ENCODE measurements around the gene LYG2.
"Not testable (repeated sequence)": the region's sequence is repeated elsewhere in the genome, so short reads cannot be mapped to it uniquely, and the experiment has no call there.

The LYG2 gene

DNA sequence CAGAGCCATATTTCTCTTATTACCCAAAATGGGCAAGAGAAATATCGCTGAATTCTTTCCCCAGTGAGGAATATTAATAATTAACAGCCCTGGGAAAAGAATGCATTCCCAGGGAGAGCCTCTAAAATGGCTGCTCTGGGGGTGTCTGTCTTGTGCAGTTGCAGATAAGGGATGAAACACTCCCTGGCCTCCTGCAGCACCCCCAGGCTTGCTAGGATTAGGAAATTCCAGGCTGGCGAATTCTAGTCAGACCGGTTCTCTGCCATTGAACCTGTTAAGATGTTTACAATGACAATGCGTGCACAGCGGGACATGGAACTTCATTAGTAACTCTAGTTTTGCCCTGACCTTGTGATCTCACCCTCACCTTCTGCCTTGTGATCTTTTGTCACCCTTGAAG lies 50.0 kb downstream of the LYG2 start:
- no peak for DNase-seq
- intact Hi-C loops (cut with DNase I) = no loop called here

DNA sequence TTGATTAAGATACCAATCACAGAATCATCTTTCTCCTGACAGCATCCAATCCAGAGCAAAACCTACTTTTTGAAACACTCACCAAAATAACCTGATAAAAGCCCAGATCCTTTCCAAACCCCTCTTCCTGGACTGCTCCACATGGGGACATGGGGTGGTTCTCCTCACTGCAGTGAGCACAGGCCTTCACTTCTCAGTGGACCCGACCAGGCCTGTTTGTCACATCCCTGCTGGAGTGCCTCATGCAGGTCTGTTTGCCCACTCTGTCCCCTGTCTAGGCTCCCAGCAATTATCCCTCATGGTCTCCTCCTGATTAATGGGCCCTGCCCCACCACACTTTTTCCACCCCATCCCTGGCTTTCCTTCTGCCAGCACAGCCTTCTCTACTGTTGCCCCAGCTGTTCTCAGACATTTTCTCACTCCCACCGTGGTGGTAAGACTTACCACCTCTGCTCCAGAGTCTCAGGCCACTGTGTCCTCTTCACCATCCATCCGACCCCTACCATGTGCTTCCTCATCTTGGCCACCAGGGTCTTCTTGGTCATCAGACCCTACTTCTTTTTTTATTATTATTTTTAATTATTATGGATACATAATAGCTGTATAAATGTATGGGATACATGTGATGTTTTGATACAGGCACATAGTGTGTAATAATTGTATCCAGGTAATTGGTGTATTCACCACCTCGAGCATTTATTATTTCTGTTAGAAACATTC lies 53.3 kb downstream of the LYG2 start:
- no peak for DNase-seq
- intact Hi-C loops (cut with DNase I) = no loop called here

DNA sequence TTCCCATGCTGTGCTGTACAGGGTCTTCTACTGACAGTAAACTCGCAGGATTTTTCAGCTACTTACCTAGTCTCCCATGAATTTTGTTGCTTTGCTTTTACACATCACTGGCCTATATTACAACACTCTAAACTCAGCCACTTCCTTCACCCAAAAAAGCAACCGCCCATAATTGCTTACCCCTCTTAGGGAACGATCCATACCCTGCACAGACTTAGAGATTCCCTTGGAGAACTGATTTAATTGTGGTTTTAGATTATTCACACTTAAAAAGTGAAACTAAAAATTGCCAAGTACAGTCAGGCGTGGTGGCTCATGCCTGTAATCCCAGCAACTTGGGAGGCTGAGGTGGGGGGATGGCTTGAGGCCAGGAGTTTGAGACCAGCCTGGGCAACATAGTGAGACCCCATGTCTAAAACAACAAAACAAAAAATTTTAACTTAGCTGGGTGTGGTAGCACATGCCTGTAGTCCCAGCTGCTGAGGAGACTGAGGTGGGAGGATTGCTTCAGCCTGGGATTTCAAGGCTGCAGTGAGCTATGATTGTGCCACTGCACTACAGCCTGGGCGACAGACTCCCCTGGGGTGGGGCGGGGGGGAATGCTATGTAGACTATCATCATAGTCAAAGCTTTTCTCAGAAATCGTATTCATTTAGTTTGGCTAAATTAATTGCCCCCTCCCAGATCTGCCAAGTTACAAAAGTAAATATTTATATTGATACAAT lies 55.2 kb downstream of the LYG2 start:
- intact Hi-C loops (cut with DNase I) = no loop called here
- DNase-seq = no peak

DNA sequence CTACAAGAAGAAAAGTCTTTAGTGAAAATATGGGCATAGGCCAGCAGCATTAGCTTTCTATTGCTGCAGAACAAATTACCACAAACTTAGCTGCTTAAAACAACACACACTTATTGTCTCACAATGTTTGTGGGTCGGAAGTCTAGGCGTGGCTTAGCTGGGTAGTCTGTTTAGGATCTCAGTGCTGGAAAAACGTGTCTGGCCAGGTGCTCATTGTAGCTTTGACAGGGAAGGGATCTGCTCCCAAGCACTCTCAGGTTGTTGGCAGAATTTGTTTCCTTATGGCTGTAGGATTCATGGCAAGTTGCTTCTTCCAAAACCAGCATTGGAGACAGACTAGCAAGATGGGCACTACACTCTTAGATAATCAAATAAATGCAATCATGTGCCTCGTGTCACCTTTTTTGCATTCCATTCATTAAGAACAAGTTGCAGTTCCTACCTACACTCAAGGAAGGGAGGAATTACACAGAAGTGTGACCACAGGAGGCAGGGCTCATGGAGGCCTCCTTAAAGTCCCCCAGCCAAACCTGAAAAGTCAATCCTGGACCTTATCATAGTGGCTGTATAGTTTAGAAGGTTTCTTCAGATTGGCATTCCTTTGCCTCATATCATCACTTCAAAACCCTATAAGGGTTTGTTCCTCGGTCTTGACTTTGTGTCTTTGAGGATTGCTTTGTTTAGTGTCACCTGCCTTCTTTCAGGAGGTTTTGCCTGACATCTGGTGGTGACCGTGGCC lies 57.2 kb downstream of the LYG2 start:
- DNase-seq = no peak
- intact Hi-C loops (cut with DNase I) = no loop called here

DNA sequence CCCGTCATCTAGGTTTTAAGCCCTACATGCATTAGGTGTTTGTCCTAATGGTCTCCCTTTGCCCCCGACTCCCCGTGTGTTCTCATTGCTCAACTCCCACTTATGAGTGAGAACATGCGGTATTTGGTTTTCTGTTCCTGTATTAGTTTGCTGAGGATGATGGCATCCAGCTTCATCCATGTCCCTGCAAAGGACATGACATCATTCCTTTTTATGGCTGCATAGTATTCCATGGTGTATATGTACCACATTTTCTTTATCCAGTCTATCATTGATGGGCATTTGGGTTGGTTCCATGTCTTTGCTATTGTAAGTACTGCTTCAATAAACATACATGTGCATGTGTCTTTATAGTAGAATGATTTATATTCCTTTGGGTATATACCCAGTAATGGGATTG lies 63.1 kb downstream of the LYG2 start:
- DNase-seq; intact Hi-C loops (cut with DNase I): not testable (repeated sequence)
